SK-N-SH (cell line): ENCODE data around the gene BPIFB3.

Experiments used
- CTCF ChIP-seq: fragments of 200-600 bp; sonication (generic); IDR thresholded peaks from 2 replicates; pipeline ENCODE4 v1.6.1; 2017; ENCODE audit warnings: antibody characterized with exemption, mild to moderate bottlenecking, moderate library complexity
- EP300 ChIP-seq, 2 experiments: IDR thresholded peaks; 2 replicates each; pipeline versions ENCODE4 v1.4.0 to v1.6.1; 2012; ENCODE audit warnings: borderline replicate concordance in 1 of 2, low read depth in 1 of 2, low read length in 1 of 2
- GABPA ChIP-seq: IDR thresholded peaks from 2 replicates; pipeline ENCODE4 v1.4.0; 2012; ENCODE audit warnings: low read depth, mild to moderate bottlenecking
- JUND ChIP-seq: IDR thresholded peaks from 2 replicates; pipeline ENCODE4 v1.4.0; 2012
- MEF2A ChIP-seq: IDR thresholded peaks from 2 replicates; pipeline ENCODE4 v1.4.0; 2012; ENCODE audit warnings: low read depth, borderline replicate concordance
- RAD21 ChIP-seq: IDR thresholded peaks from 2 replicates; pipeline ENCODE4 v1.6.1; 2012; ENCODE audit warnings: mild to moderate bottlenecking, low read length
- SIN3A ChIP-seq: IDR thresholded peaks from 2 replicates; pipeline ENCODE4 v1.6.1; 2012; ENCODE audit warnings: low read depth, mild to moderate bottlenecking, low read length, moderate library complexity, borderline replicate concordance
- YY1 ChIP-seq: IDR thresholded peaks from 2 replicates; pipeline ENCODE4 v1.4.0; 2012; ENCODE audit warnings: low read depth, mild to moderate bottlenecking
- TF ChIP-seq, protein P1 (sequence below): IDR thresholded peaks from 2 replicates; pipeline ENCODE4 v1.4.0; 2012; ENCODE audit warnings: low read depth, borderline replicate concordance
- TF ChIP-seq, protein P2 (sequence below): IDR thresholded peaks from 2 replicates; pipeline ENCODE4 v1.6.1; 2012; ENCODE audit warnings: mild to moderate bottlenecking, low read depth, low read length, moderate library complexity

- TF ChIP-seq, protein P1, sequence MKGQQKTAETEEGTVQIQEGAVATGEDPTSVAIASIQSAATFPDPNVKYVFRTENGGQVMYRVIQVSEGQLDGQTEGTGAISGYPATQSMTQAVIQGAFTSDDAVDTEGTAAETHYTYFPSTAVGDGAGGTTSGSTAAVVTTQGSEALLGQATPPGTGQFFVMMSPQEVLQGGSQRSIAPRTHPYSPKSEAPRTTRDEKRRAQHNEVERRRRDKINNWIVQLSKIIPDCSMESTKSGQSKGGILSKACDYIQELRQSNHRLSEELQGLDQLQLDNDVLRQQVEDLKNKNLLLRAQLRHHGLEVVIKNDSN: no peak
- TF ChIP-seq YY1 (no peak), RAD21 (no peak), GABPA (no peak), EP300 (IDR thresholded peaks at IDR 0.05; ENCODE audit: borderline replicate concordance in 1 of 2, low read depth in 1 of 2, low read length in 1 of 2) (no peak), JUND (no peak), SIN3A (no peak), CTCF (no peak), MEF2A (no peak)
- TF ChIP-seq, protein P2, sequence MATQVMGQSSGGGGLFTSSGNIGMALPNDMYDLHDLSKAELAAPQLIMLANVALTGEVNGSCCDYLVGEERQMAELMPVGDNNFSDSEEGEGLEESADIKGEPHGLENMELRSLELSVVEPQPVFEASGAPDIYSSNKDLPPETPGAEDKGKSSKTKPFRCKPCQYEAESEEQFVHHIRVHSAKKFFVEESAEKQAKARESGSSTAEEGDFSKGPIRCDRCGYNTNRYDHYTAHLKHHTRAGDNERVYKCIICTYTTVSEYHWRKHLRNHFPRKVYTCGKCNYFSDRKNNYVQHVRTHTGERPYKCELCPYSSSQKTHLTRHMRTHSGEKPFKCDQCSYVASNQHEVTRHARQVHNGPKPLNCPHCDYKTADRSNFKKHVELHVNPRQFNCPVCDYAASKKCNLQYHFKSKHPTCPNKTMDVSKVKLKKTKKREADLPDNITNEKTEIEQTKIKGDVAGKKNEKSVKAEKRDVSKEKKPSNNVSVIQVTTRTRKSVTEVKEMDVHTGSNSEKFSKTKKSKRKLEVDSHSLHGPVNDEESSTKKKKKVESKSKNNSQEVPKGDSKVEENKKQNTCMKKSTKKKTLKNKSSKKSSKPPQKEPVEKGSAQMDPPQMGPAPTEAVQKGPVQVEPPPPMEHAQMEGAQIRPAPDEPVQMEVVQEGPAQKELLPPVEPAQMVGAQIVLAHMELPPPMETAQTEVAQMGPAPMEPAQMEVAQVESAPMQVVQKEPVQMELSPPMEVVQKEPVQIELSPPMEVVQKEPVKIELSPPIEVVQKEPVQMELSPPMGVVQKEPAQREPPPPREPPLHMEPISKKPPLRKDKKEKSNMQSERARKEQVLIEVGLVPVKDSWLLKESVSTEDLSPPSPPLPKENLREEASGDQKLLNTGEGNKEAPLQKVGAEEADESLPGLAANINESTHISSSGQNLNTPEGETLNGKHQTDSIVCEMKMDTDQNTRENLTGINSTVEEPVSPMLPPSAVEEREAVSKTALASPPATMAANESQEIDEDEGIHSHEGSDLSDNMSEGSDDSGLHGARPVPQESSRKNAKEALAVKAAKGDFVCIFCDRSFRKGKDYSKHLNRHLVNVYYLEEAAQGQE: no peak
Measured at GRCh38 chr20:33038243-33038642, 15.5 kb upstream of the BPIFB3 start.
